Fibroblast of skin of right quadriceps (primary cell): Measurements from ENCODE around the gene CCNL2.
"Not testable (repeated sequence)": the region's sequence is repeated elsewhere in the genome, so short reads cannot be mapped to it uniquely, and the experiment has no call there.

Experiments used
- DNase-seq: peaks from one replicate; pipeline ENCODE4 v3.0.0-alpha.2; 2013

CCNL2 gene

GRCh38 chr1:1397839-1398523 lies 1.2 kb downstream of the CCNL2 start:
- DNase-seq, result no peak

GRCh38 chr1:1395166-1395565 lies 4.0 kb downstream of the CCNL2 start:
- DNase-seq, result no peak

- no peak for DNase-seq
Measured at GRCh38 chr1:1394116-1394515, 5.0 kb downstream of the CCNL2 start.

- DNase-seq, result no peak
Measured at GRCh38 chr1:1393428-1393827, 5.7 kb downstream of the CCNL2 start.

GRCh38 chr1:1393014-1393413 lies 6.1 kb downstream of the CCNL2 start:
- no peak for DNase-seq

- DNase-seq, result no peak
Measured at GRCh38 chr1:1391225-1391624, 7.9 kb downstream of the CCNL2 start.

GRCh38 chr1:1390675-1391074 lies 8.5 kb downstream of the CCNL2 start:
- no peak for DNase-seq

GRCh38 chr1:1388078-1388472 lies 11.1 kb downstream of the CCNL2 start:
- no peak for DNase-seq

GRCh38 chr1:1387098-1388077 lies 11.7 kb downstream of the CCNL2 start:
- no peak for DNase-seq

GRCh38 chr1:1385931-1386330 lies 13.2 kb downstream of the CCNL2 start:
- DNase-seq, result no peak

GRCh38 chr1:1385339-1385738 lies 13.8 kb downstream of the CCNL2 start:
- not testable (repeated sequence) for DNase-seq

- no peak for DNase-seq
Measured at GRCh38 chr1:1381294-1381693, 17.8 kb downstream of the CCNL2 start.

GRCh38 chr1:1380860-1381259 lies 18.3 kb downstream of the CCNL2 start:
- DNase-seq, result no peak

- DNase-seq, result no peak
Measured at GRCh38 chr1:1377540-1378205, 21.5 kb downstream of the CCNL2 start.

GRCh38 chr1:1376551-1377226 lies 22.4 kb downstream of the CCNL2 start:
- no peak for DNase-seq

- peak; percentile 100 for DNase-seq
Measured at GRCh38 chr1:1374929-1375662, 24.0 kb downstream of the CCNL2 start, which contains the start of gene AURKAIP1. Gene AURKAIP1, minus strand, starts transcription at chr1:1375207. Its CDS starts 451 bp downstream, at chr1:1374756.

GRCh38 chr1:1374589-1374928 lies 24.6 kb downstream of the CCNL2 start:
- no peak for DNase-seq

GRCh38 chr1:1373815-1374588 lies 25.1 kb downstream of the CCNL2 start:
- DNase-seq, result no peak

- DNase-seq, result no peak
Measured at GRCh38 chr1:1373051-1373814, 25.9 kb downstream of the CCNL2 start.
